Measurements from ENCODE around the gene CSAG2. TPM values are rescaled to one million over a fixed set of nuclear protein-coding genes. Genes with fewer than 3 reads are reported as not detected.
"Not testable (repeated sequence)": the region's sequence is repeated elsewhere in the genome, so short reads cannot be mapped to it uniquely, and the experiment has no call there.

CSAG2 gene
- total RNA-seq (2014; rRNA removed; shearing (Covaris generic)) (not detected in 2 replicates), total RNA-seq (2022) (not detected in 2 replicates), Bru-seq, nascent RNA (not detected), BruChase-seq, experiment 1, labeled RNA remaining after a 6-hour chase (not detected), BruChase-seq, experiment 2, labeled RNA remaining after a 2-hour chase (not detected)
- long read RNA-seq, result 0 reads

GRCh38 chrX:152709173-152709572 is at the start of gene CSAG2:
Gene CSAG2, minus strand, starts transcription at chrX:152709273. Its CDS starts 161 bp downstream, at chrX:152709112.
- H4K20me1 ChIP-seq (ENCODE audit: insufficient read depth, low read length); DNase-seq (ENCODE audit: low spot score); H3K9me2 ChIP-seq (ENCODE audit: insufficient read depth, low read length); H3K27ac ChIP-seq (ENCODE audit: low read depth, low read length, poor library complexity, severe bottlenecking); H3K4me3 ChIP-seq (ENCODE audit: low read depth, low read length, poor library complexity, severe bottlenecking); BruUV-seq (replicated peaks); H3K79me2 ChIP-seq (ENCODE audit: insufficient read depth, low read depth, low read length); H3K4me2 ChIP-seq (ENCODE audit: low read length); H3K4me1 ChIP-seq (ENCODE audit: insufficient read depth, low read length, poor library complexity, severe bottlenecking); POLR2A ChIA-PET; H2AFZ ChIP-seq (ENCODE audit: low read length); intact Hi-C loops (cut with micrococcal nuclease; ENCODE audit: unreplicated experiment); H3K36me3 ChIP-seq (ENCODE audit: insufficient read depth, low read length); CTCF ChIA-PET (ENCODE audit: unreplicated experiment); H3K9me3 ChIP-seq (ENCODE audit: low read length): not testable (repeated sequence)

GRCh38 chrX:152754871-152755270 is 45.8 kb upstream of the CSAG2 start:
- H3K4me1 ChIP-seq (ENCODE audit: insufficient read depth, low read length, poor library complexity, severe bottlenecking); H3K79me2 ChIP-seq (ENCODE audit: insufficient read depth, low read depth, low read length); H3K4me3 ChIP-seq (ENCODE audit: low read depth, low read length, poor library complexity, severe bottlenecking); POLR2A ChIA-PET; H4K20me1 ChIP-seq (ENCODE audit: insufficient read depth, low read length); H3K9me2 ChIP-seq (ENCODE audit: insufficient read depth, low read length); H3K36me3 ChIP-seq (ENCODE audit: insufficient read depth, low read length); H3K27ac ChIP-seq (ENCODE audit: low read depth, low read length, poor library complexity, severe bottlenecking); intact Hi-C loops (cut with micrococcal nuclease; ENCODE audit: unreplicated experiment); H3K9me3 ChIP-seq (ENCODE audit: low read length); H3K4me2 ChIP-seq (ENCODE audit: low read length); CTCF ChIA-PET (ENCODE audit: unreplicated experiment); H2AFZ ChIP-seq (ENCODE audit: low read length); DNase-seq (ENCODE audit: low spot score); BruUV-seq (replicated peaks): not testable (repeated sequence)

- POLR2A ChIA-PET; H3K79me2 ChIP-seq (ENCODE audit: insufficient read depth, low read depth, low read length); CTCF ChIA-PET (ENCODE audit: unreplicated experiment); H3K9me2 ChIP-seq (ENCODE audit: insufficient read depth, low read length); H3K4me3 ChIP-seq (ENCODE audit: low read depth, low read length, poor library complexity, severe bottlenecking); H3K4me1 ChIP-seq (ENCODE audit: insufficient read depth, low read length, poor library complexity, severe bottlenecking); H3K27ac ChIP-seq (ENCODE audit: low read depth, low read length, poor library complexity, severe bottlenecking); H3K36me3 ChIP-seq (ENCODE audit: insufficient read depth, low read length); H2AFZ ChIP-seq (ENCODE audit: low read length); H4K20me1 ChIP-seq (ENCODE audit: insufficient read depth, low read length); BruUV-seq (replicated peaks); H3K4me2 ChIP-seq (ENCODE audit: low read length); intact Hi-C loops (cut with micrococcal nuclease; ENCODE audit: unreplicated experiment); H3K9me3 ChIP-seq (ENCODE audit: low read length); DNase-seq (ENCODE audit: low spot score): not testable (repeated sequence)
Observed at GRCh38 chrX:152753686-152754650, 44.9 kb upstream of the CSAG2 start, which contains the start of gene MAGEA2. Gene MAGEA2, minus strand, starts transcription at chrX:152753842. Its CDS starts 2,479 bp downstream, at chrX:152751363.

GRCh38 chrX:152738560-152738959 is 29.5 kb upstream of the CSAG2 start:
- ChIA-PET CTCF (ENCODE audit: unreplicated experiment) (no interaction called here), POLR2A (no interaction called here)
- no peak overlapping the region for H3K4me2 ChIP-seq (ENCODE audit: low read length)
- H3K9me2 ChIP-seq (ENCODE audit: insufficient read depth, low read length), result no peaks in the 10 kb centered on the region
- no peaks in the 10 kb centered on the region for H3K79me2 ChIP-seq (ENCODE audit: insufficient read depth, low read depth, low read length)
- H3K9me3 ChIP-seq (ENCODE audit: low read length), result no peaks in the 10 kb centered on the region
- H3K4me3 ChIP-seq (ENCODE audit: low read depth, low read length, poor library complexity, severe bottlenecking), result no peak overlapping the region
- no peak overlapping the region for H3K27ac ChIP-seq (ENCODE audit: low read depth, low read length, poor library complexity, severe bottlenecking)
- intact Hi-C loops (cut with micrococcal nuclease; ENCODE audit: unreplicated experiment), result no loop called here
- H4K20me1 ChIP-seq (ENCODE audit: insufficient read depth, low read length), result no peaks in the 10 kb centered on the region
- BruUV-seq (replicated peaks), result no TSS peak
- H2AFZ ChIP-seq (ENCODE audit: low read length), result no peak overlapping the region
- no peak for TF ChIP-seq EZH2phosphoT487 (IDR thresholded peaks at IDR 0.05; ENCODE audit: borderline replicate concordance, low read depth, low read length)
- no peak for TF ChIP-seq CTCF (conservative IDR thresholded peaks at IDR 0.05; ENCODE audit: low read length)
- DNase-seq (ENCODE audit: low spot score), result no peak
- H3K36me3 ChIP-seq (ENCODE audit: insufficient read depth, low read length), result no peaks in the 10 kb centered on the region
- no peaks in the 10 kb centered on the region for H3K4me1 ChIP-seq (ENCODE audit: insufficient read depth, low read length, poor library complexity, severe bottlenecking)

GRCh38 chrX:152736528-152736927 is 27.5 kb upstream of the CSAG2 start:
- H3K4me2 ChIP-seq (ENCODE audit: low read length); H2AFZ ChIP-seq (ENCODE audit: low read length); POLR2A ChIA-PET; H3K36me3 ChIP-seq (ENCODE audit: insufficient read depth, low read length); H3K9me3 ChIP-seq (ENCODE audit: low read length); H3K9me2 ChIP-seq (ENCODE audit: insufficient read depth, low read length); DNase-seq (ENCODE audit: low spot score); H3K27ac ChIP-seq (ENCODE audit: low read depth, low read length, poor library complexity, severe bottlenecking); H3K79me2 ChIP-seq (ENCODE audit: insufficient read depth, low read depth, low read length); H3K4me3 ChIP-seq (ENCODE audit: low read depth, low read length, poor library complexity, severe bottlenecking); H4K20me1 ChIP-seq (ENCODE audit: insufficient read depth, low read length); H3K4me1 ChIP-seq (ENCODE audit: insufficient read depth, low read length, poor library complexity, severe bottlenecking); CTCF ChIA-PET (ENCODE audit: unreplicated experiment); intact Hi-C loops (cut with micrococcal nuclease; ENCODE audit: unreplicated experiment); BruUV-seq (replicated peaks): not testable (repeated sequence)

Data from OCI-LY7 (cell line).